Smooth muscle cell (in vitro differentiated cells): ENCODE measurements around the gene DPM2. TPM values are rescaled to one million over a fixed set of nuclear protein-coding genes. Genes with fewer than 3 reads are reported as not detected.

ENCODE experiments used
- DNase-seq: peaks from one replicate; lab custom pipeline; 2025; ENCODE audit not compliant: unreplicated experiment; lab: John Stamatoyannopoulos, UW
- H2AFZ ChIP-seq: fragments of 200-600 bp; sonication (generic); 2 replicates; pipeline ENCODE4 v1.6.0; 2016; ENCODE audit warnings: antibody characterized with exemption, low read depth, mild to moderate bottlenecking
- H3F3A ChIP-seq: fragments of 200-600 bp; sonication (generic); 2 replicates; pipeline ENCODE4 v1.6.0; 2017; ENCODE audit warnings: antibody characterized with exemption, low read depth
- H3K27ac ChIP-seq: fragments of 200-600 bp; sonication (generic); 2 replicates; pipeline ENCODE4 v1.5.1; 2016; ENCODE audit warnings: low read depth, mild to moderate bottlenecking
- H3K27me3 ChIP-seq: fragments of 200-600 bp; sonication (generic); 2 replicates; pipeline ENCODE4 v1.6.1; 2016; ENCODE audit warnings: low read depth, mild to moderate bottlenecking
- H3K36me3 ChIP-seq: fragments of 200-600 bp; sonication (generic); 2 replicates; pipeline ENCODE4 v1.5.1; 2016; ENCODE audit warnings: low read depth
- H3K4me1 ChIP-seq: fragments of 200-600 bp; sonication (generic); 2 replicates; pipeline ENCODE4 v1.5.1; 2016; ENCODE audit warnings: low read depth
- H3K4me2 ChIP-seq: fragments of 200-600 bp; sonication (generic); 2 replicates; pipeline ENCODE4 v1.6.0; 2016; ENCODE audit warnings: mild to moderate bottlenecking
- H3K4me3 ChIP-seq: fragments of 200-600 bp; sonication (generic); 2 replicates; pipeline ENCODE4 v1.5.1; 2016; ENCODE audit warnings: mild to moderate bottlenecking
- H3K79me2 ChIP-seq: fragments of 200-600 bp; sonication (generic); 2 replicates; pipeline ENCODE4 v1.6.0; 2016; ENCODE audit warnings: low read depth, mild to moderate bottlenecking
- H3K9ac ChIP-seq: fragments of 200-600 bp; sonication (generic); 2 replicates; pipeline ENCODE4 v1.6.0; 2016; ENCODE audit warnings: low read depth
- H3K9me3 ChIP-seq: fragments of 200-600 bp; sonication (generic); replicated peaks from 2 replicates; pipeline ENCODE4 v1.5.1; 2016; ENCODE audit warnings: low read depth
- H4K20me1 ChIP-seq: fragments of 200-600 bp; sonication (generic); 2 replicates; pipeline ENCODE4 v1.6.0; 2016; ENCODE audit warnings: low read depth
- WGBS: methylation state at CpG from one replicate; pipeline ENCODE4 v1.1.7; 2016; ENCODE audit warnings: low lambda C conversion rate; 5-methylcytosine and 5-hydroxymethylcytosine counted together
- polyA plus RNA-seq: library from polyadenylated mRNA; unstranded; fragments of >200 nt; fragmentation: Nextera tagmentation; extraction: Ambion mirVana; gene quantifications from 2 replicates; pipeline ENCODE4 v1.2.1, GENCODE V29; 2016
- total RNA-seq: library from RNA; depleted of rRNA; stranded (reverse); fragments of >200 nt; gene quantifications from 2 replicates; pipeline ENCODE4 v1.2.3, GENCODE V29; 2014
- TF ChIP-seq, protein P1 (sequence below): fragments of 200-600 bp; sonication (generic); IDR thresholded peaks from 2 replicates; pipeline ENCODE4 v1.5.1; 2017; ENCODE audit warnings: borderline replicate concordance, mild to moderate bottlenecking, antibody characterized with exemption; ENCODE audit not compliant: insufficient read depth, poor library complexity, severe bottlenecking

Gene DPM2
- total and polyA plus RNA-seq, 2 experiments from 2014 or later: 23.6 to 68.5 TPM

- Histone ChIP-seq H3K9ac (no peak overlapping the region), H3K4me2 (no peak overlapping the region), H2AFZ (no peak overlapping the region), H3K79me2 (peaks cover 14% of the 10 kb centered on the region), H3K9me3 (no peaks in the 10 kb centered on the region), H3K27me3 (no peaks in the 10 kb centered on the region), H3K36me3 (no peaks in the 10 kb centered on the region), H3F3A (peaks cover 4% of the 10 kb centered on the region), H4K20me1 (peaks cover 33% of the 10 kb centered on the region), H3K4me1 (no peaks in the 10 kb centered on the region), H3K27ac (no peak overlapping the region), H3K4me3 (no peak overlapping the region)
- TF ChIP-seq, protein P1, sequence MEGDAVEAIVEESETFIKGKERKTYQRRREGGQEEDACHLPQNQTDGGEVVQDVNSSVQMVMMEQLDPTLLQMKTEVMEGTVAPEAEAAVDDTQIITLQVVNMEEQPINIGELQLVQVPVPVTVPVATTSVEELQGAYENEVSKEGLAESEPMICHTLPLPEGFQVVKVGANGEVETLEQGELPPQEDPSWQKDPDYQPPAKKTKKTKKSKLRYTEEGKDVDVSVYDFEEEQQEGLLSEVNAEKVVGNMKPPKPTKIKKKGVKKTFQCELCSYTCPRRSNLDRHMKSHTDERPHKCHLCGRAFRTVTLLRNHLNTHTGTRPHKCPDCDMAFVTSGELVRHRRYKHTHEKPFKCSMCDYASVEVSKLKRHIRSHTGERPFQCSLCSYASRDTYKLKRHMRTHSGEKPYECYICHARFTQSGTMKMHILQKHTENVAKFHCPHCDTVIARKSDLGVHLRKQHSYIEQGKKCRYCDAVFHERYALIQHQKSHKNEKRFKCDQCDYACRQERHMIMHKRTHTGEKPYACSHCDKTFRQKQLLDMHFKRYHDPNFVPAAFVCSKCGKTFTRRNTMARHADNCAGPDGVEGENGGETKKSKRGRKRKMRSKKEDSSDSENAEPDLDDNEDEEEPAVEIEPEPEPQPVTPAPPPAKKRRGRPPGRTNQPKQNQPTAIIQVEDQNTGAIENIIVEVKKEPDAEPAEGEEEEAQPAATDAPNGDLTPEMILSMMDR: no peak
- 90% methylated on average over 17 of the region's 17 CpGs for WGBS
- no peak for DNase-seq
Observed at GRCh38 chr9:127947841-127948710, 10.4 kb upstream of the DPM2 start.

- H3K4me1 ChIP-seq: no peaks in the 10 kb centered on the region
- no peaks in the 10 kb centered on the region for H3K9me3 ChIP-seq
- no peak overlapping the region for H2AFZ ChIP-seq
- WGBS: 83% methylated on average over 3 of the region's 3 CpGs
- H3K27ac ChIP-seq: no peak overlapping the region
- H3K4me2 ChIP-seq: no peak overlapping the region
- H3K4me3 ChIP-seq: no peak overlapping the region
- no peak for DNase-seq
- H3F3A ChIP-seq: peaks cover 4% of the 10 kb centered on the region
- no peaks in the 10 kb centered on the region for H3K27me3 ChIP-seq
- peaks cover 5% of the 10 kb centered on the region for H3K79me2 ChIP-seq
- H3K36me3 ChIP-seq: no peaks in the 10 kb centered on the region
- no peak overlapping the region for H3K9ac ChIP-seq
- TF ChIP-seq, protein P1: no peak
- peaks cover 22% of the 10 kb centered on the region for H4K20me1 ChIP-seq
Observed at GRCh38 chr9:127946728-127947127, 9.1 kb upstream of the DPM2 start.

DNA sequence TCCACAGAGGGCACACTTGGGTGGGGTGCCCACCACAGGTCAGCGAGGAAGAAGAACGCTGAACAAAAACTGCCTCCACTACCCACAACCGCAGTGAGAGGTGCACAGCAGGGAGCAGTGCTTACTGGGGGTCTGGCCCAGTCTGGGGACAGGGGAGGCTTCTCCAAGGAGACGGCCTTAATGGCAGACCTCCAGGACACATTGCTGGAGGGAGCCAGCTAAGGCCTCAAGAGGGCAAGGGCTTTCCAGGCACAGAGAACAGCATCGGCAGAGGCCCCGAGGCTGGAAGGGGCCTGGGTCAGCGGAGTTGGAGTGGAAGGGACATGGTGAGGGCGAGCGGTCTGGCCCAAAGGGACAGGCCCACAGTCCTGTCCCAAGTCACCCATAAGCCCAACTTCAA lies 8.3 kb upstream of the DPM2 start:
- no peaks in the 10 kb centered on the region for H3K9me3 ChIP-seq
- peaks cover 5% of the 10 kb centered on the region for H3K79me2 ChIP-seq
- H3K4me3 ChIP-seq: no peak overlapping the region
- H2AFZ ChIP-seq: no peak overlapping the region
- H3F3A ChIP-seq: peaks cover 4% of the 10 kb centered on the region
- no peaks in the 10 kb centered on the region for H3K36me3 ChIP-seq
- no peak overlapping the region for H3K27ac ChIP-seq
- no peaks in the 10 kb centered on the region for H3K27me3 ChIP-seq
- TF ChIP-seq, protein P1: no peak
- 97% methylated on average over 9 of the region's 9 CpGs for WGBS
- DNase-seq: no peak
- H3K9ac ChIP-seq: no peak overlapping the region
- H4K20me1 ChIP-seq: peaks cover 22% of the 10 kb centered on the region
- H3K4me1 ChIP-seq: no peaks in the 10 kb centered on the region
- H3K4me2 ChIP-seq: no peak overlapping the region
